COLO668 (cell line): Measurements from ENCODE around the gene MBNL2.

Source experiments
- DNase-seq: peaks from one replicate; lab custom pipeline; 2025; ENCODE audit not compliant: unreplicated experiment; lab: John Stamatoyannopoulos, UW

MBNL2 gene

DNA sequence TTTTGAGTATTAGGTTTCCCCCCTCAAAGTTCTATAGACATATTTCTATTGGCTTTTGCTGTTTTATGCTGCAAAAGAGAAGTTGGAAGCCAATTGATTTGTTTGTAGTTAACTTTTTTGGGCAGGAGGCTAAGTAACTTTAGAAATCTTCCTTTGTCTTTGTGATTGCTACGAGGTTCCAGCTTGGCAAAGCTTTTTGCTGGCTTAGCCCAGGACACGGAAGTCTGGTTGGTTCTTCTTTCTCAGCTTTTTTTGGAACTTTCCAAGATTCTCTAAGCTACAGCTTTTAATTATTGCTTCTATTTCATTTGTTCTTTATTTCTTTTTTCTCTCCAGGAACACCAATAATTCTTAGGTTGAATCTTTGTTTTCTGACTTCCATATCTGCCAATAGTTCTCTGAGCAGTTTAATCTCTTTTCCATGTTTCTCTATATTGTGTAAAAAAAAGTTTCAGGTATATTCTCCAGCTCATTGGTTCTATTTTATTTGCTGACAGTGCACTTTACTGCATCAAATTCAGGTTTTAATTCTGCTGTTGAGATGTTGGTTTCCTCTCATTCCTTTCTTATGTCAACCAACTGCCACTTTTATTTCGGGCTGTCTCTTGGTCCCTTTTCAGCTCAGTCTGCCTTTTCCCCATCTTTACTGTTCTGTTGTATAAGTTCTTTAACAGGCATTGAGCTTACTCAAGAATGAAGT is 27.8 kb downstream of the MBNL2 start:
- no peak for DNase-seq

DNA sequence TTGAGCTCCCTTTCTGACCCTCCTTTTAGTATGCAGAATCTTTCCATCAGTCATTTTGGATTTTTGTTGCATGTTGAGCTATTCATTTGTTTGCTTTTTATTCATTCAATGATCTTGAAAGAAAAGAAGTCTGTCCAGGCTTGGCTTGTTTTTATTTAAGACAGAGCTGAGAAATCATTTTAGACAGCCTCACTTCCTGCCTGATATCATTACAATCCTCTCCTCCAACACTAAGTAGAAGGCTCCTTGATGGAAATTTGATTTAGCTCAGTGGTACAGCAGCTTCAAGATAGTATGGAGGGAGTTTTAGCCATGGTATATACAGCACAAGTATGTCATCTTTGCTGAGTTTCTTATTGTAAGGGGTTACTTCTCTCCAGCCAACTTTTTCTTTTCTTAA is 28.4 kb downstream of the MBNL2 start:
- no peak for DNase-seq

DNA sequence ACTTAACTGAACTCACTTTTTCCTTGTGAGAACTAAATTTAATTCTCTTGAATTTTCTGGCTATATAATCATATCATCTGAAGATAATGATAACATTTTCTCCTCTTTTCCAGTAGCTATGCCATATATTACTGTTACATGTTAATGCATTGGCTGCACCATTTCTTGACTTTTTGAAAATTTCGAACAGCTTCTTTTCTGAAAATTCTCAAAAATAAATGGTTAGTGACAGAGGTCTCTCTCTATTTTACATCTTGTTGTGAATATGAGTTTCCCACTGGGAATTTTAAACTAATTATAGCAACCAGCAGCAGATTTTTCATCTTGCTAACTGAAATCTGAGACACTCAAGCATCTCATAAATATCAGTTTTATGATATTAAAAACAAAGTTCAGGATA is 30.6 kb downstream of the MBNL2 start:
- no peak for DNase-seq

DNA sequence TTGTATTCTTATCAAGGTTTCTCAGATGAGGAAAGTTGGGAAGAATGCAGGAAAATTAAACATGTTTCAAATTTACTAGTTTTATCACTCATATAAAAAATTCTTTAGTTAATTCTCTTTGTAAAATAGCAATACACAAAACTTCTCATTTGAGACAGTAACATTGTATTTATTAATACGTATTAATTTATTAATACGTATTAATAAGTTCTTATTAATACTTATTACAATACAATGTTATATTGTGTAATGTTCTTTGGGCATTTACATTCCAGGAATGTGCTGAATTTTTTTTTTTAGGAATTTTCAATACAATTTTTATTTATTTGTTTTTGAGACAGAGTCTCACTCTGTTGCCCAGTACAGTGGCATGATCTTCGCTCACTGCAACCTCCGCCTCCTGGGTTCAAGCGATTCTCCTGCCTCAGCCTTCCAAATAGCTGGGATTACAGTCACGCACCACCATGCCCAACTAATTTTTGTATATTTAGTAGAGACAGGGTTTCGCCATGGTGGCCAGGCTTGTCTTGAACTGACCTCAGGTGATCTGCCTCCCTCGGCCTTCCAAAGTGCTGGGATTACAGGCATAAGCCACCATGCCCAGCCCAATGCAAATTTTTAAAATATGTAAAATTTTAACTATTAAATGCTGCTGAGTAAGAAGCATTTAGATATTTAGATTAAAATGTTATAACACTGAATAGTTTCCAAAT is 31.6 kb downstream of the MBNL2 start:
- no peak for DNase-seq

DNA sequence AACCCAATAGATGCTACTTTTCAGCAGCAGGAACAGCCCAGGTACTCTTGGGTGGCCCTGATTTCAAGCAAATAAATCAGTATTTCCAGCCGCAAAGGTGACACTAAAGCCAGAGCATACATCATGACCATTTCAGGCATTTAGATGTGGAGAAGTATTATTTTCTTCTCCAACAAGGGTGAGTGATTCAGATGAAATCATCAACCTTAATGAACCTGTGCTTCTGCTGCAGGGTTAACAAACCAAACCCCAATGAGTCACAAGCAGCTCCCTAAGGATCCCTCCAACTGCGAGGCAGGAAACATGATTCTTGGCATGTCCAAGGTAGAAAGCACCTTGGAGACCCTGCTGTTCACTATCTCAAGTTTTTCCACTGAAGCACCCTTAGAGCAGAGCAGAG is 32.7 kb downstream of the MBNL2 start:
- no peak for DNase-seq

DNA sequence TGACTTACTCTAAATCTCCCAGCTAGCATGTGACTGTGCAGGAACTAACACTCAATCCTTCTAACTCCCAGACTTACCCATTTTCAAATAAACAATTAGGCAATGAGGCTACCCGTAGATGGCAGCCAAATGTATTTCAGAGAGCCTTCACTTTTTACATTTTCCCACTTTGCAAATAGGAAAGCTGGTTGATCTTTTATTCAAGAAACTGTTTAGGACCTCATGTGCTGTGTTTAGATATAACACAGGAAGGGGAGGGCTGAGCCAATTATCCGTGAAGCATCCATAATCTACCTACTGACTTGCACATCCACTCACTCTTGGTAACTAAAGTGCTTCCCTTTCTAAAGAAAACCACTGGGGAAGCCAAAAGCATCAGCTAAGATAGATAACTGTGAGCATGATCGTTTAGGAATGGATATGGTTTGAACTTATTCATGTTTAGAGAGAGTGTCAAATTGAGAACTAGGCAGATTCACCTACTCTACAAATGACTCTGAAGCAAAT is 33.4 kb downstream of the MBNL2 start:
- DNase-seq: no peak

DNA sequence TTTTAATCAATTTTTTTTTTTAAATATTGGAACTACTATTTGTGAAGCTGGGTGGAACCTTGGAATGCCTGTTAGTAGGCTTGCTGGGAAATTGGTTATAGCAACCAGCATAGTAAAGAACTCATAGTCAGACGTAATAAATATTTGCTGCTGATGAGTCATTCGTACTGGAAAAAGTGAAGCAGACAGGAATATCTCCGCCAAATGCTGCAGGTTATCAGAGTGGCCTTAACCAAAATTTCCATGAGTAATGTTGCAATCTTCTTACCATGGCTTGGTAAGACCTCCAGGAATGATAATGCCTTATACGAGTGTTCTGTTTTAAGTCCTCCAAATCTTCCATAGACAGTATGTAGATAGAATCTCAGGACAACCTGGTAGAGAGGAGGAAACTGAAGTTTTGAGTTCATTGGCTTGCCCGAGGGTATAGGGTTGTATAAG is 34.2 kb downstream of the MBNL2 start:
- DNase-seq: no peak

DNA sequence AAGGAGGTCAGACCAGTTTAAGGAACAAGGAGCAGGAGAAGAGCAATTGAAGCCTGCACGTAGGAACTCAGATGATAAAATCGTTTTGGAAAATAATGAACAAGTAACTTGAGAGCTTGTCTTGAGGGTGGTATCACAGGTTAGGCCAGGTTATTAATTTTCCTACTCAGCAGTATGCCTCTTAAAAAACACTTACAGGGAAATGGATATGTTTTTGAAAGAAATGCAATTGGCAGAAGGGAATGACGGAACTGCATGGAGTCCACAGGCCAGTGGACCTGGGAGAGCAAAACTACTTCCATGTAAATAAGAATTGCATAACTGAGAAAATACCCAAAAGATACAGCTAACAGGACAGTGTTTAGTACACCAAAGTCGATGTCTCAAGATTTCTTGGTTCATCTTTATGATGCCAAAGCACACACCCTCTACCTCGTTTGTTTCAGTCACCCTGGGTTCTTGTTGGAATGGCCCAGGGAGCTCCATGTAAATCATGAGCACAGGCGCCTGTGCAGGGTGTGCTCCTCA is 35.2 kb downstream of the MBNL2 start:
- no peak for DNase-seq

DNA sequence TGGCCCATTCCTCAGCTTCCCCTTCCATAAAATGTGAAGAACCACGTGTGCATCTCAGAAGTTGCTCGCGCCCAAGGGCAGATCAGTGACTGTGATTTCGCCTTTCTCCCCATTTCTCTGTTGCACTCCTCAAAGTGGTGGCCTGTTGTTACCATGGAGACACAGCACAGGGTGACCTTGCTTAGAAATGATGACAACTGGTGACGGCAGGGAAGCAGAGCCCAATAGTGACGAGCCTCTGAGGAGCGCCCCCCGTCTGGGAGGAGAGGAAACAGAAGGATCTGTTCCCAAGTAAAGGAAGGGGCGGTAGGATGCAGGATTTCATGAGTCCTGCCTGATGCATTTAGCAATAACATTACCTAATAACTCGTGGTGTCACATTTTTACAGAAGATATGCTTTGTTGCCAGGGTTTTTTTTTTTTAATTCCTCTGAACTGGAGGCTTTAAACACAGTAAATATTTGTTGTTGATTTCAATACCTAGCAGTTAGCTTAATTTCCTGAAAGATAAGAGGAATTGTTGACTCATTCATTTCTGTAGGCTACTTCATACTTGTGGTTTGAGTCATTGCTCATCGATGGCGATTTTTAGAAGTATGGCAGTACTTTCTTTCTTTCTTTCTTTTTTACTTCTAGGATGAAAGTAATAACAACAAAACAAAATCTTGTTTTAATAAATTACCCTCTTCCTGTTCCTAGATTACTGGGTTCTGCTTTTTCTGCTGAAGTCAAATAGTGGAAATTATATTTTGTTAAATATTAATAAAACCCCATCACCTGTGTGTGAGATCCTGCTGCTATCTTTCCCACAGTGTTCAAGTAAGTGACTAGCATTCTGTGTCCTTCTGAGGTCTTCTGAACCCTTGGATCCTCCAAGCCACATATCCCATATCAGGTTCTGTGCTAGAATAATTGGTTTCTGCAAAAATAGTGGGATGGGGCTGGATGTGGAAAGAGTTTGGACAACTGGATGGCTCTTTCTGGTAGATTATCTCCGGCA is 36.0 kb downstream of the MBNL2 start:
- DNase-seq: no peak

DNA sequence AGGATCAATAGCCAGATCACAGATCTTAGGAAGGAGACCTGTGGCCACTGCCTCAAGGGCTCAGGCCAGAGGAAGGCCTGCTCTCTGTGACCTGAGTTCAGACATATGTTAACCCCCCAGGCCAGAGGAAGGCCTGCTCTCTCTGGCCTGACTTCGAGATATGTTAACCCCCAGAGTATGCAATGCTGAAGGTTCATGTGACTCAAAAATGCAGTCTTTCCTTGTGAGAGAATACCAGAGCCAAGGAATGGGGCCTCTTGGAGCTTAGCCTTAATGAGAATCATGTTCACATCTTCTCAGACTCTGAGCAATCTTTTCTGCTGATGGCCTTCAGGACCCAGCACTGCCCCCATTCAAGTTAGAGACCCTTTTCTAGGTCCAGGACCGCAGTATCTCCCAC is 36.7 kb downstream of the MBNL2 start:
- DNase-seq: no peak

DNA sequence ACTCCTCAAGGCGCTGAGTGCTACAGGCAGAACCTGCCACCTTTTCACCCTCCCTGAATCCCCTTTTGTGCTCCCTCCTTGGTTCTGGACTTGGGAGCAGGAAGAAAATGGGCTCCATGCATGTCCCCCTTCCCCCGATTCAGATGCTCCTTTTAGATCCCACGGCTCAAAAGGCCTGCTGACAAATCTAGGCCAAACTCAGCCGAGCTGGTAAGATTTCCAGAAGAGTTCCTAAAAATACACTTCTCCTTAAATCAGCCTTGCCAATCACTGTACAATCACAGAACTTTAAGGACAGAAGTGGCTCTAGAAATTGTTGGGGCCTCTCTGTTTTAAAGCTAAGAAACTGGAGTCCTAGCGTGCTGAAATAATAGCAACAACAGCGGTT is 37.3 kb downstream of the MBNL2 start:
- no peak for DNase-seq

DNA sequence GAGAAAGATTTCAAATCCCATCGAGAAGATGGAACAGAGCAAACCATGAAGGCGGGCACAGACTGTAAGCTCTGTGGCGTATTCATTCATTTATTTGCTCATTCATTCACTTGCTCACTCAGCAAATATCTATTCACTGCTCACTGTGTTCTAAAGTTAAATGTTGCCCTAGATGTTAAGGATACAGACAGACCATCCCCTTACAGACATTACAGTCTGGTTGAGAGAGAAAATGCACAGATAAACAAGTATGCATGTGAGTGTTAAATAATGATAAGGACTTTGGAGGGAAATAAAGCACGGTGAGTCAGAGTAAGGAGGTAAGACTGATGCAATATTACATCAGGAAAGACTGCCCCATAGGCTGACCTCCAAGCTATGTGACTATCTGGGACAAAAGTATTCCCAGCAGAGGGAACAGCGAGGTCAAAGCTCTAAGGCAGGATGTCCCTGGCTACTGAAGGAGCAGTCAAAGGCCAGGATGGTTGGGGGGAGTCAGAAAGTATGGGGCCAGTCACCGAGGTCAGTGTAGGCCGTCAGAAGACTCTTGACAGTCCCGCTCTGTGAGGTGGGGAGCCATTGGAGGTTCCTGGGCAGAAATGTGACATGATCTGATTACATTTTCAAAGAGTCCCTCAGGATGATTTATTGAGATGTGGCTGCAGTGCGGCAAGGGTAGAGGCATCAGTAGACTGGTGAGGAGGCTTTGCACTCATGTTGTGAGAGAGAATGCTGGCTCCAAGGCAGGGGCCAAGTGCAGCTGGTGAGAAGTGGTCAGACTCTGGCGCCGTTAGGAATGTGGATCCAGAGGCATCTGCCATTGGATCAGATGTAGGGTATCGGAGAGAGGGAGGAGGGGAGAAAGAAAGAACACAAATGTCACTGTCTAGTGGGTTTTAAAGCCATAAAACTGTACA is 37.9 kb downstream of the MBNL2 start:
- no peak for DNase-seq

DNA sequence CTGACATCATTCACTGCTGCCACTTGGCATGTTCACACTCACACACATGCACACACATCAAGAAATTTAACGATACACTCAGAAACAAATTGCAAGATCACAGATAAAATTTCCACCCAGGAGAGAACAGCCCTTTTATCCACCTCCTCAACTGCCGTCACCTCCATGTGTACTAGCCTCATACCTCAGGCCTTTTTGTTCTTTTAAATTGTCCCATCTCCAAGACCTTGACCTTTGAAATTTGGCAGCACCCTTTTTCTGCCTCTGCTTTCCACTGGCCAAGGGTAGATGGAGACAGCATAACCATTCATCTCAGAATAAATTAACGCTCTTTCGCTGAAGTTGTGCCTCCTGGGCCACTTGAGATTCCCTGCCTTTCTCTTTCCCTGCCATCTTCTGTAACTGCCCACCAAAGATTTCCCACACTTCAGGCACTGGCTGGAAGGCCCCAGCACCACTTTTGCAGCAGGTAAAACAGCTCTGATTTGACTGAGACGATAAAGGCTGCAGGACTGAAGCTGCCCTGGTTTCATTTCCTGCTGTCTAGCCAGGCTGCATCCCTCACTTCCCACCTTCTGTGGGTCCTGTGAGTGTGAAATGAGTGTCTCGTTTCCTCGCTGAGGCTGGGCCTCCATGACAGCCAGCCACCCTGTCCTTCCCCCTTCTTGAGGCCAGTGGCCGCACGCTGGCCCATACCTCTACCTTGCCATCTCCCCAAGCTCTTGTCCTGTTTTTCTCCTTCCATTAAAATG is 39.3 kb downstream of the MBNL2 start:
- DNase-seq: no peak

DNA sequence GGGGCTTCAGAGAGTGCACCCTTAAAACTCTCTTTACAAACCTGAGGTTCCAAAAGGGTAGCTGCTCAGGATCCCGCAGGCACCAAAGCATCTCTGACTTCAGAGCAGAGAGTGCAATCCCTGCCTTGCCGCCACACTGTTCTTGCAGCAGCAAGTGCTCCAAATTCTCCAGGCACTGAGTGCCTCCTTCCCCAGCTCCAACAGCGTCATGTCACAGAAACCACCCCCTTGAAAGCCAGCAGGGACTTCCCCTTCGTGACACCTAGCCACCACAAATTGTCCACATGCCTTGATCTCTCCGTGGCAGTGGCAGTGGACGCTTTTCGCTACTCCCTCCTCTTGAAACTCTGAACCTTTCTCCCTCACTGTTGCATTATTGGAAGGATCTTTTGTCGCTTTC is 39.9 kb downstream of the MBNL2 start:
- DNase-seq: no peak

DNA sequence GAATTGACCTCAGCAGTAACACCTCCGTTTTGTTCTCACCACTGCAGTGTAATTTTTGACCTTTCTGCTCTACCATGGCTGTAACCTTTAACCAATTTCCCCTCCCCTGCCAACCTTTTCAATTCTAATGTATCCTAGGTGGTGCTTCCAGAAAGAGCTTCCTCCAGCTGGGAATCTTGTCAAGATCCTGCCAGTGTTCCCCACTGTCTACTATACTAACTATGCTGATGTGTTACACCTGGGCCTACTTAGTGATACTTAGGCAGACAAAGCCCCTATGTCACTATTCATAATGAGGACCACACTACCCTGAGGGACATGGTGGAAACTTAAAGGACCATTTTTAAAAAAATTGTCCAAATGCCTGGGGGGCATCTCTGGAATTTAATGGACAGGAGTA is 41.0 kb downstream of the MBNL2 start:
- no peak for DNase-seq

DNA sequence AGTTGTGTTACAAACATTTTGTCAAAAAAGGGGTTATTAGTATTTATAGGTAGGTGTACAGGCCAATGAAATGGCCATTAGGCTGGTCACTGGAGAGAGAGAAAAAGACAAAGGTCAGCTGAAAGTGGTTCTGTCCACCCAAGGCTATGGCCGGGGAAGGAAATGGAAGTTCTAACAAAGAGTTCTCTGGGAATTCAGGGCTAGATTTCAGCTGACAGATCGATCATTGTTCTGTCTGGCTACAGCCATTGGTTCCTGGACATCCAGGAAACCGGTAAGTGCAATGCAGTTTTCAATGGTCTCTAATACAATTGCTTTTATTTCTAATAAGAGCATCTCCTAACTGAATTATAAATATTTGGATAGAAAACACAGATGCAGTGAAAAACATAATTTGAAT is 42.5 kb downstream of the MBNL2 start:
- DNase-seq: no peak

DNA sequence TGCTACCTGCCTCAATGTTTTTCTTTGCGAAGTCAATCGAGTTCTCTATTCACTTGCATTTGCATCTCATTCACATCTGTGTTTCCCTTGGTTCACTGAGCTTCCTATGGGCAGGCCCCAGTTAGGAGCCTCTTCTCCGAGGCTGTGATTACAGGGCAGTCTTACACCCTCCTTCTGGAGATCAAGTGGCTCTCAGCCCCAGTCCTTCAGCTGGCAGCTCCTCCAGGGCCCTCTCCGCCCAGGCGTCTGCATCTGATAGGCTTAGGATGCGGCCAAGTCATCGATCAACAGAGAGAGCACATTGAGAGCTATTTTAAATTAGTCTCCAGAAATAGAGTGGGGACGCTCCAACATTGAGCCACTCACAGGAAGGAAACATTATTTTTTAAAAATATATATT is 44.2 kb downstream of the MBNL2 start:
- no peak for DNase-seq

DNA sequence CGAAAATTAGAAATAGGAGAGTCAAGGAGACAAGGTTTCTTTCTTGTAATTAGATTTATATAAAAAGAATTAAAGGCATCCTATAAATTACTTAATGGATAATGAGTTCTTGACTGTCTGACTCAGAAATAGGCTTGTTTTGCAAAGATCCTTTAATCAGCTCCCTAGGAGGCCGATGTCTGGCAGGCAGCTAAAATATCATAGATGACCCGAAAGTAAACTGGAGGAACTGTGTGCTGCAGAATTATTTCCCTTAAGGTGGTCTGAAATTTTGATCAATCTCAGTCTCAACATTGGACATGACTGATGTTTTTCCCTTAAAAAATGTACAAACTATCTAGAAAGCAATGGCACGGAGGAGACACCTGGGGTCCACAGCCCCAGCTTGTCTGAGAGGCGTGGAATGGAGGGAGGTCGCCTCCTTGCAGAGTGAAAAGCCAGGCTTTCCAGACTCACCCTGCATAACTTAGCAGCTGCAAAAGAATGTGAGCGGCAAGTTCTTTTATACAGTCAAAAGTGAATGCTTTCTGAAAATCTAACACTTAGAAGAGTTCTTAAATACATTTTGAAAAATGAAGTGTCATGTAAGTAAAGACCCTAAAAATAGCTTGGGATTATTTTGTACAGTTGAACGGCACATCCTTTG is 44.8 kb downstream of the MBNL2 start:
- no peak for DNase-seq
